Endothelial cell of umbilical vein (primary cell): ENCODE data around the gene NOTCH1. TPM values are rescaled to one million over a fixed set of nuclear protein-coding genes. Genes with fewer than 3 reads are reported as not detected.

Experiments
- BruUV-seq: library from RNA; stranded (reverse); fragments of 400-500 nt; replicated peaks from 2 replicates; lab custom pipeline; 2021; lab: Mats Ljungman, UMichigan
- CTCF ChIA-PET: fragments of 300-600, 350-600 bp; sonication (Branson Sonifier 250); formaldehyde crosslinking; loops from one replicate; lab custom pipeline; 2021; ENCODE audit warnings: antibody characterized with exemption, inconsistent platforms; lab: Charles Lee
- POLR2A ChIA-PET: fragments of 300-600, 350-600 bp; sonication (Branson Sonifier 250); formaldehyde crosslinking; loops from one replicate; lab custom pipeline; 2021; ENCODE audit warnings: antibody characterized with exemption, inconsistent platforms; lab: Charles Lee
- DNase-seq: peaks from one replicate; pipeline ENCODE4 v3.0.0-alpha.2; 2011; ENCODE audit warnings: low read depth, low spot score
- FAIRE-seq: peaks from 2 replicates; lab custom pipeline; 2011; peaks lifted over from hg19 to GRCh38; lab: Jason Lieb, UNC
- H2AFZ ChIP-seq: 2 replicates; pipeline ENCODE4 v1.6.0; 2012; ENCODE audit warnings: low read depth, low read length, control low read depth, inconsistent platforms
- H3K27ac ChIP-seq: 2 replicates; pipeline ENCODE4 v1.5.1; 2011; ENCODE audit warnings: low read depth, mild to moderate bottlenecking, control low read depth, low read length, moderate library complexity; ENCODE audit not compliant: insufficient read depth
- H3K27me3 ChIP-seq, 2 experiments: 2 replicates each; pipeline versions ENCODE4 v1.6.0 to v1.6.1; 2011; ENCODE audit warnings: low read length in 2 of 2, mixed read lengths in 1 of 2; ENCODE audit not compliant: control insufficient read depth in 2 of 2, insufficient read depth in 2 of 2
- H3K36me3 ChIP-seq, 2 experiments: 2 replicates in 1 of 2; 3 replicates in 1 of 2; pipeline ENCODE4 v1.5.1; 2011; ENCODE audit warnings: low read length in 2 of 2, mild to moderate bottlenecking in 1 of 2, moderate library complexity in 1 of 2; ENCODE audit not compliant: control insufficient read depth in 2 of 2, insufficient read depth in 2 of 2; ENCODE audit errors: extremely low read depth in 1 of 2
- H3K4me1 ChIP-seq: 3 replicates; pipeline ENCODE4 v1.5.1; 2011; ENCODE audit warnings: mild to moderate bottlenecking, low read length; ENCODE audit not compliant: control insufficient read depth, insufficient read depth; ENCODE audit errors: extremely low read depth
- H3K4me2 ChIP-seq: 2 replicates; pipeline ENCODE4 v1.6.1; 2011; ENCODE audit warnings: low read length, control low read depth, mixed read lengths; ENCODE audit not compliant: insufficient read depth
- H3K4me3 ChIP-seq, 3 experiments: fragments of 200-600 bp in 1 of 3; sonication (generic), shearing (Covaris generic) in 1 of 3; replicated peaks in 1 of 3; 2 replicates each; pipeline ENCODE4 v1.5.1; 2011 to 2016; ENCODE audit warnings: control low read depth in 3 of 3, low read length in 3 of 3, mild to moderate bottlenecking in 2 of 3, inconsistent platforms in 1 of 3, low read depth in 1 of 3, moderate library complexity in 1 of 3; ENCODE audit not compliant: insufficient read depth in 1 of 3
- H3K79me2 ChIP-seq: 2 replicates; pipeline ENCODE4 v1.6.0; 2012; ENCODE audit warnings: low read length, inconsistent platforms; ENCODE audit not compliant: control insufficient read depth, insufficient read depth
- H3K9ac ChIP-seq: replicated peaks from 2 replicates; pipeline ENCODE3; 2011; ENCODE audit warnings: low read length, control low read depth; ENCODE audit not compliant: insufficient read depth; ENCODE audit errors: extremely low read depth
- H3K9me1 ChIP-seq: replicated peaks from 3 replicates; pipeline ENCODE4 v1.6.0; 2011; ENCODE audit warnings: mild to moderate bottlenecking, low read length; ENCODE audit not compliant: control insufficient read depth, insufficient read depth; ENCODE audit errors: extremely low read depth
- H3K9me3 ChIP-seq: replicated peaks from 2 replicates; pipeline ENCODE4 v1.5.1; 2012; ENCODE audit warnings: low read length, inconsistent platforms; ENCODE audit not compliant: control insufficient read depth, insufficient read depth
- H4K20me1 ChIP-seq: replicated peaks from 2 replicates; pipeline ENCODE3; 2011; ENCODE audit warnings: mild to moderate bottlenecking, low read length; ENCODE audit not compliant: control insufficient read depth, insufficient read depth; ENCODE audit errors: extremely low read depth
- EZH2 ChIP-seq: IDR thresholded peaks from 2 replicates; pipeline ENCODE4 v1.6.1; 2012; ENCODE audit warnings: borderline replicate concordance, low read depth, mild to moderate bottlenecking, moderate library complexity, low read length, inconsistent platforms; ENCODE audit not compliant: severe bottlenecking
- FOS ChIP-seq: IDR thresholded peaks from 2 replicates; pipeline ENCODE4 v1.6.1; 2011; ENCODE audit warnings: mild to moderate bottlenecking, low read length, moderate library complexity, borderline replicate concordance; ENCODE audit not compliant: insufficient read depth
- GATA2 ChIP-seq: IDR thresholded peaks from 2 replicates; pipeline ENCODE4 v1.7.0; 2011; ENCODE audit warnings: low read depth, mild to moderate bottlenecking, moderate library complexity, mixed read lengths, low read length; ENCODE audit not compliant: insufficient read length, insufficient read depth
- JUN ChIP-seq: IDR thresholded peaks from 2 replicates; pipeline ENCODE4 v1.6.1; 2011; ENCODE audit warnings: borderline replicate concordance, low read depth; ENCODE audit not compliant: insufficient read length, insufficient read depth
- MYC ChIP-seq: IDR thresholded peaks from one replicate; pipeline ENCODE4 v1.6.1; 2011; ENCODE audit warnings: mild to moderate bottlenecking, low read depth, low read length
- POLR2A ChIP-seq: IDR thresholded peaks from 2 replicates; pipeline ENCODE4 v1.6.1; 2012; ENCODE audit warnings: low read depth, mild to moderate bottlenecking, control low read depth, low read length
- POLR2AphosphoS5 ChIP-seq: IDR thresholded peaks from 2 replicates; pipeline ENCODE4 v1.6.1; 2012; ENCODE audit warnings: low read depth, mild to moderate bottlenecking, control low read depth, low read length, moderate library complexity; ENCODE audit not compliant: insufficient read depth
- dilution Hi-C: fragments of 300-500 bp; cut with MboI; formaldehyde crosslinking; loops from one replicate; pipeline ENCODE4 v1.15.0; 2019; ENCODE audit warnings: low sequenced_read_pairs; ENCODE audit not compliant: extremely low pct_ligation_motif_present
- intact Hi-C: fragments of 100-400 bp; cut with micrococcal nuclease; formaldehyde crosslinking; loops from one replicate; pipeline ENCODE4 v1.10.0; 2022
- polyA plus RNA-seq, 4 experiments: library from polyadenylated mRNA; depleted of rRNA in 3 of 4; stranded (reverse) in 3 of 4; unstranded in 1 of 4; fragments of >200 nt; gene quantifications; 2 replicates each; pipeline versions ENCODE4 v1.2.1 to v1.2.3, GENCODE V29; 2011 to 2012; ENCODE audit warnings: missing spikeins in 1 of 4
- total RNA-seq: library from RNA; stranded (reverse); gene quantifications from 2 replicates; pipeline ENCODE4 v1.2.3, GENCODE V29; 2021
- TF ChIP-seq, protein P1 (sequence below), 2 donors: IDR thresholded peaks; 1 replicate in 1 of 2; 2 replicates in 1 of 2; pipeline ENCODE4 v1.5.1; 2011; ENCODE audit warnings: low read length in 2 of 2, mild to moderate bottlenecking in 2 of 2, moderate library complexity in 2 of 2, control low read depth in 1 of 2, inconsistent platforms in 1 of 2, low read depth in 1 of 2; ENCODE audit not compliant: insufficient read depth in 1 of 2; ENCODE audit errors: extremely low read depth in 1 of 2
- TF ChIP-seq, protein P2 (sequence below): IDR thresholded peaks from 2 replicates; pipeline ENCODE4 v1.6.1; 2011; ENCODE audit not compliant: insufficient read depth, insufficient read length

NOTCH1 gene
- total and polyA plus RNA-seq, 2 donors (not counting 3 experiments of a cell fraction or from before 2014, with no cell fraction given): 31.7 to 153 TPM

DNA sequence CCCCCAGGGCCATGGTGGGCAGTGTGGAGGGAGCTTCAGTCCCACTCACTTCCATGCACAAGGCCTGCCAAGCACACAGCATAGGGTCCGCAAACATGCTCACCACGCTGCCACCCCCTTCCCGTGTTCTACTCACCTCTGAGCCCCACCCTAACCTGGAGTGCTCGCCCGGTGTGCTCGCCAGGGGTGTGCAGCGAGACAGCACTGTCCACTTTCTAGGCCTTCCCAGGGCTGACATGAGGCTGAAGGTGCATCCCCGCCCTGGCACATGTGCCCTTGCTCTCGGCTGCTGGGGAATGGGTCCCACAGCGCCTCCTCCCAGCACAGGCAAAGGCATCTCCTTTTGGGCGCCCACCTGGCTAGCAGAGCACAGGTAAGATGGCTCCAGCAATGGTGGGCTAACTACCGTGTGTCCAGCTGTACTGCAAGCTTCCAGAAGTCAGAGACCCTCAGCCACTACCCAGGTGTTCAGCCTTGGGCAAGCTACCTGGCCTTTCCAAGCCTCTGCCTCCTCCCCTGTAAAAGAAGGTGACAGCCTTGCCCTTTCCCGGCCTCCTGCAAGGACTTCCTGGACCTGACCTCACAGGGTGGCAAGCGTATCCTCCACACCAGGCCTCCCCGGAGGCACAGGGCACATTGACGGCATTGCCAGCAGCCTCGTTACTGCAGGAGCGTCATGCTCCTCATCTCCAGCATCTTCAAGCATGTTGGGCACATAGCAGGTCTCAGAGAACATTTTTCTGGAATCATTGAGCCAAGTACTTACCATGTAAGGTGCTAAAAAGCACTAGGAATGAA, 58.8 kb downstream of the NOTCH1 start:
- peaks cover 6% of the 10 kb centered on the region for H3K79me2 ChIP-seq
- H3K4me1 ChIP-seq: peaks cover 8% of the 10 kb centered on the region
- no peak overlapping the region for H3K4me2 ChIP-seq
- no peak overlapping the region for H3K9ac ChIP-seq
- no peak overlapping the region for H3K4me3 ChIP-seq
- no peak for FAIRE-seq
- H4K20me1 ChIP-seq: no peaks in the 10 kb centered on the region
- TF ChIP-seq MYC (no peak), EZH2 (no peak), GATA2 (no peak), POLR2AphosphoS5 (no peak), JUN (no peak), POLR2A (no peak), FOS (no peak)
- TF ChIP-seq, protein P1, sequence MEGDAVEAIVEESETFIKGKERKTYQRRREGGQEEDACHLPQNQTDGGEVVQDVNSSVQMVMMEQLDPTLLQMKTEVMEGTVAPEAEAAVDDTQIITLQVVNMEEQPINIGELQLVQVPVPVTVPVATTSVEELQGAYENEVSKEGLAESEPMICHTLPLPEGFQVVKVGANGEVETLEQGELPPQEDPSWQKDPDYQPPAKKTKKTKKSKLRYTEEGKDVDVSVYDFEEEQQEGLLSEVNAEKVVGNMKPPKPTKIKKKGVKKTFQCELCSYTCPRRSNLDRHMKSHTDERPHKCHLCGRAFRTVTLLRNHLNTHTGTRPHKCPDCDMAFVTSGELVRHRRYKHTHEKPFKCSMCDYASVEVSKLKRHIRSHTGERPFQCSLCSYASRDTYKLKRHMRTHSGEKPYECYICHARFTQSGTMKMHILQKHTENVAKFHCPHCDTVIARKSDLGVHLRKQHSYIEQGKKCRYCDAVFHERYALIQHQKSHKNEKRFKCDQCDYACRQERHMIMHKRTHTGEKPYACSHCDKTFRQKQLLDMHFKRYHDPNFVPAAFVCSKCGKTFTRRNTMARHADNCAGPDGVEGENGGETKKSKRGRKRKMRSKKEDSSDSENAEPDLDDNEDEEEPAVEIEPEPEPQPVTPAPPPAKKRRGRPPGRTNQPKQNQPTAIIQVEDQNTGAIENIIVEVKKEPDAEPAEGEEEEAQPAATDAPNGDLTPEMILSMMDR (IDR thresholded peaks at IDR 0.05; ENCODE audit: extremely low read depth in 1 of 2, insufficient read depth in 1 of 2, low read depth in 1 of 2, low read length in 2 of 2): no peak
- TF ChIP-seq, protein P2, sequence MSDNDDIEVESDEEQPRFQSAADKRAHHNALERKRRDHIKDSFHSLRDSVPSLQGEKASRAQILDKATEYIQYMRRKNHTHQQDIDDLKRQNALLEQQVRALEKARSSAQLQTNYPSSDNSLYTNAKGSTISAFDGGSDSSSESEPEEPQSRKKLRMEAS: no peak
- dilution Hi-C loops: loop anchor here (10.0 kb wide), 1 partner anchor 68 kb away; no protein-coding TSS in a partner anchor
- H3K27me3 ChIP-seq: no peaks in the 10 kb centered on the region
- intact Hi-C loops: no loop called here
- H3K9me3 ChIP-seq: no peaks in the 10 kb centered on the region
- H3K36me3 ChIP-seq: no peaks in the 10 kb centered on the region
- POLR2A ChIA-PET: interaction anchor here (1.9 kb wide), 1 partner anchor 138 kb away, joined by 4 read pairs; no protein-coding TSS in a partner anchor
- CTCF ChIA-PET: interaction anchor here (1.3 to 8.5 kb wide), 9 partner anchors 17 to 157 kb away, joined by 3 to 261 read pairs (median 15); no protein-coding TSS in a partner anchor
- DNase-seq: no peak
- H3K9me1 ChIP-seq: no peaks in the 10 kb centered on the region
- H2AFZ ChIP-seq: no peak overlapping the region
- H3K27ac ChIP-seq: no peak overlapping the region
- no TSS peak for BruUV-seq
